ENCODE measurements around the gene TBL1X.

DNA sequence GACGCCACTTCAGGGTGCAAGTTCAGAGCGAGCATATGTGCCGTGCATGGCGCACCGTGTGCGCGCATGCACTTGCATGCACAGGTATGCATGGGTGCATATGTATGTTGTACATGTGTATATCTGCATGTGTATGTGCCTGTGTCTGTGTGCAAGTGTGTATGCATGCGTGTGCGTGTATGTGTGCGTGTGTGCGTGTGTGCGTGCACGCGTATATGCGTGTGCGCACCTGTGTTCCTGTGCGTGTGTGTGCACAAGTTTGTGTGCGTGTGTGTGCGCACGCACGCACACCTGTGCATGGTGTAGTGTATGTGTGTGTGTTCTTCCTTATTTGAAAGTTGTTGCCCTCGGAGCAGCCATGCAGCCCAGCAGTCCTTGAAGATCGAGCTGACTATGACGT lies 224.0 kb downstream of the TBL1X start:
- TF ChIP-seq, protein P1, sequence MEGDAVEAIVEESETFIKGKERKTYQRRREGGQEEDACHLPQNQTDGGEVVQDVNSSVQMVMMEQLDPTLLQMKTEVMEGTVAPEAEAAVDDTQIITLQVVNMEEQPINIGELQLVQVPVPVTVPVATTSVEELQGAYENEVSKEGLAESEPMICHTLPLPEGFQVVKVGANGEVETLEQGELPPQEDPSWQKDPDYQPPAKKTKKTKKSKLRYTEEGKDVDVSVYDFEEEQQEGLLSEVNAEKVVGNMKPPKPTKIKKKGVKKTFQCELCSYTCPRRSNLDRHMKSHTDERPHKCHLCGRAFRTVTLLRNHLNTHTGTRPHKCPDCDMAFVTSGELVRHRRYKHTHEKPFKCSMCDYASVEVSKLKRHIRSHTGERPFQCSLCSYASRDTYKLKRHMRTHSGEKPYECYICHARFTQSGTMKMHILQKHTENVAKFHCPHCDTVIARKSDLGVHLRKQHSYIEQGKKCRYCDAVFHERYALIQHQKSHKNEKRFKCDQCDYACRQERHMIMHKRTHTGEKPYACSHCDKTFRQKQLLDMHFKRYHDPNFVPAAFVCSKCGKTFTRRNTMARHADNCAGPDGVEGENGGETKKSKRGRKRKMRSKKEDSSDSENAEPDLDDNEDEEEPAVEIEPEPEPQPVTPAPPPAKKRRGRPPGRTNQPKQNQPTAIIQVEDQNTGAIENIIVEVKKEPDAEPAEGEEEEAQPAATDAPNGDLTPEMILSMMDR (conservative IDR thresholded peaks at IDR 0.05; ENCODE audit: low read length) = no peak
- TF ChIP-seq EZH2phosphoT487 (IDR thresholded peaks at IDR 0.05; ENCODE audit: borderline replicate concordance, low read depth, low read length) = no peak

Data from OCI-LY7 (cell line).